Measurements from ENCODE around the gene EPHA4. TPM values are rescaled to one million over a fixed set of nuclear protein-coding genes. Genes with fewer than 3 reads are reported as not detected.

EPHA4 gene
- total and polyA plus RNA-seq, 9 donors = 11.3 to 39.3 (median 24.9) TPM

DNA sequence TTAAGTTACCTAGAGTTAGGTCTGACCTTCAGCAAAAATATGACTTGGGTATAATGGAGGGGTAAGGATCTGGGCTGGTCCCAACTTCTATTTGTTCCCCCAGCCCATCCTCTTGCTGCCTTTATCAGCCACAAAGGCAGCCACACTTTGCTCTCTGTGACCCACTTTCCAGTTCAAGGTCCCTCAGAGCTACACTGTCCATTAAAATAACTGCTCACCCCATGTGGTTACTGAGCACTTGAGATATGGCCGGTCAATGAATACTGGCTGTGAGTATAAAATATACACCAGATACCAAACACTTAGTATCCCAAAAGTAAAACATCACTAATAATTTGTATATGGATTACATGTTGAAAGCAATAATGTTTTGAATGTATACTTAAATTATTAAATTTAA lies 67.2 kb downstream of the EPHA4 start:
- DNase-seq = no peak
- no peak overlapping the region for H3K27ac ChIP-seq
- 97 to 100% (median 99%) methylated on average over 1 of the region's 1 CpG for WGBS, 3 donors
- H3K36me3 ChIP-seq = no peaks in the 10 kb centered on the region
- no peak for TF ChIP-seq POLR2A (IDR thresholded peaks at IDR 0.05)
- TF ChIP-seq EP300 (IDR thresholded peaks at IDR 0.05) = no peak
- TF ChIP-seq, protein P1, sequence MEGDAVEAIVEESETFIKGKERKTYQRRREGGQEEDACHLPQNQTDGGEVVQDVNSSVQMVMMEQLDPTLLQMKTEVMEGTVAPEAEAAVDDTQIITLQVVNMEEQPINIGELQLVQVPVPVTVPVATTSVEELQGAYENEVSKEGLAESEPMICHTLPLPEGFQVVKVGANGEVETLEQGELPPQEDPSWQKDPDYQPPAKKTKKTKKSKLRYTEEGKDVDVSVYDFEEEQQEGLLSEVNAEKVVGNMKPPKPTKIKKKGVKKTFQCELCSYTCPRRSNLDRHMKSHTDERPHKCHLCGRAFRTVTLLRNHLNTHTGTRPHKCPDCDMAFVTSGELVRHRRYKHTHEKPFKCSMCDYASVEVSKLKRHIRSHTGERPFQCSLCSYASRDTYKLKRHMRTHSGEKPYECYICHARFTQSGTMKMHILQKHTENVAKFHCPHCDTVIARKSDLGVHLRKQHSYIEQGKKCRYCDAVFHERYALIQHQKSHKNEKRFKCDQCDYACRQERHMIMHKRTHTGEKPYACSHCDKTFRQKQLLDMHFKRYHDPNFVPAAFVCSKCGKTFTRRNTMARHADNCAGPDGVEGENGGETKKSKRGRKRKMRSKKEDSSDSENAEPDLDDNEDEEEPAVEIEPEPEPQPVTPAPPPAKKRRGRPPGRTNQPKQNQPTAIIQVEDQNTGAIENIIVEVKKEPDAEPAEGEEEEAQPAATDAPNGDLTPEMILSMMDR (IDR thresholded peaks at IDR 0.05) = no peak
- no peaks in the 10 kb centered on the region for H3K27me3 ChIP-seq
- no peaks in the 10 kb centered on the region for H3K4me1 ChIP-seq (ENCODE audit: insufficient read depth)
- intact Hi-C loops (cut with DNase I) = no loop called here
- H3K4me3 ChIP-seq = no peak overlapping the region
- H3K9me3 ChIP-seq = no peaks in the 10 kb centered on the region

DNA sequence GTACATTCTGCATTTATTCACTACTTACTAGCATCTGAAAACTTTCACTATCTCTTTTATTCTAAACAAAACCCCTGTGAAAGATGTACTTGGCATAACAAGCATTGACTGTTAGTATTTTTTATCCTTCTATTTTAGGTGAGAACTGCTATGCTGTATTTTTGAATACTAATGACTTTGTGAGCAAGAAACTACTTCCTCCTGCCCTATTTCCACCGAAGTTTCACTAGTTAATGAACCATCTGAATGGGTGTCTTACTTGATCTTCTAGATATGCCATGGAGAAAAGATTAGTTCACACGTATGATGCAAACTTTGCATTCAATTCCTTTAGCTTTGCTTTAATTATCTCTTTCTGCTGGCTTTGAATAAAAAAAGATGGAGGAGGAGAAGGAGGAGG lies 68.1 kb downstream of the EPHA4 start:
- Histone ChIP-seq H3K27ac (no peak overlapping the region), H3K9me3 (no peaks in the 10 kb centered on the region), H3K4me1 (ENCODE audit: insufficient read depth) (no peaks in the 10 kb centered on the region), H3K27me3 (no peaks in the 10 kb centered on the region), H3K4me3 (no peak overlapping the region), H3K36me3 (no peaks in the 10 kb centered on the region)
- WGBS, 3 donors = 34 to 81% (median 66%) methylated on average over 2 of the region's 2 CpGs
- no peak for DNase-seq
- TF ChIP-seq POLR2A (IDR thresholded peaks at IDR 0.05) = no peak
- no peak for TF ChIP-seq EP300 (IDR thresholded peaks at IDR 0.05)
- TF ChIP-seq, protein P1 (IDR thresholded peaks at IDR 0.05) = no peak
- intact Hi-C loops (cut with DNase I) = no loop called here

DNA sequence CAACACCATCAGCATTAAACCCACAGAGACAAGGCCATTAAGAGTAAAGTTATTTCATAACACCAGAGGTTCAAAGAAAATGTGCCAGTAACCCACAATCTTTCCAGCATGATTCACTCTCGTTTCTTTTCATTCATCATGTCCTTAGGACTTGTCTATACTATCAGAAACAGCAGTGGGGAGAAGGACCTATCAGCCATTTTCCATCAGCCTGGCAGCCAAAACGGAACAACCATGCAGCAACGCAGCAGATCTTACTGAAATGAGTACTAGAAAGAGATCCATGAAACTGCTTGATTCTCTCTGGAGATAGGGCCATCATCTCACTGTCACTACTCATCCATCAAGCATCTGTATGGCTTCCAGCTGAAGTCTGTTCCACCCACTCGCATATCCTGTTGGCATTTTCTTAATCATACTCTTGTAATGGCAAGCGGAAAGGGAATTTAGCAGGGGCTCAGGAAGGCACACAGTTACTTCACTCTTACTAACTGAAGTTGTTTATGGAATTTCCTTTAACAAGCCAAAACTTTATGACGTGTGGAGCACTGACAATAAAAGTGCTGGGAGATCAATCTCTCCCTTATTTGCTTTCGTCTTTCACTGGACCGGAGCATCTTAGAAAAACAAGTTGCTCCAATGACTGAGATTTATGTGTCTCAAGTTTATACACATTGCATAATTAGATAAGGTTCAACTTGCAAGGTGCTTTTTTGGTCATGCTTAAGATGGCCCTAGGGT lies 69.7 kb downstream of the EPHA4 start:
- WGBS, 3 donors = 80 to 86% (median 83%) methylated on average over 8 of the region's 8 CpGs
- TF ChIP-seq POLR2A (IDR thresholded peaks at IDR 0.05) (no peak), EP300 (IDR thresholded peaks at IDR 0.05) (no peak)
- TF ChIP-seq, protein P1 (IDR thresholded peaks at IDR 0.05) = no peak

DNA sequence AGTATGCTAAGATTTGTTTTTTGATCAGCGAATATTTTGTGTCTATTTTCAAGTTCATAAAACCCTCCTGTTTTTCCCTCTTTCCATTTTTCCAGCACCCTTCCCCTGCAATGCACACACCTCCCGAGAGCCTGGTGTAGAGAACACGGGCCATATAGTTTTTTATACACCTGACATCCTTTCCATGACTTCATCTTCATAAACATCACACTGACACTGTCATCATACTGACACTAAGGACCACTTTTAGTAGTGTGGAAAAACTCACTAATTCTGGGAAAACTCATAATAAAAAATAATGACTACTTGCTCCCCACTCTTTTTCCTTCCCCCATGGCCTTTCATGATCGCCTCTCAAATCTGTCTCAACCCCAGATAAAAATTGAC lies 70.2 kb downstream of the EPHA4 start:
- Histone ChIP-seq H3K36me3 (no peaks in the 10 kb centered on the region), H3K4me3 (no peak overlapping the region), H3K27ac (no peak overlapping the region), H3K4me1 (ENCODE audit: insufficient read depth) (no peaks in the 10 kb centered on the region), H3K9me3 (no peaks in the 10 kb centered on the region), H3K27me3 (no peaks in the 10 kb centered on the region)
- 66 to 88% (median 74%) methylated on average over 4 of the region's 4 CpGs for WGBS, 3 donors
- no peak for TF ChIP-seq EP300 (IDR thresholded peaks at IDR 0.05)
- no peak for TF ChIP-seq POLR2A (IDR thresholded peaks at IDR 0.05)
- TF ChIP-seq, protein P1 (IDR thresholded peaks at IDR 0.05) = no peak
- intact Hi-C loops (cut with DNase I) = no loop called here
- DNase-seq = no peak

More for the DNA sequence above, 69.7 kb downstream of the EPHA4 start:
- Histone ChIP-seq H3K27me3 (no peaks in the 10 kb centered on the region), H3K4me1 (ENCODE audit: insufficient read depth) (no peaks in the 10 kb centered on the region), H3K9me3 (no peaks in the 10 kb centered on the region), H3K36me3 (no peaks in the 10 kb centered on the region), H3K27ac (no peak overlapping the region), H3K4me3 (no peak overlapping the region)
- intact Hi-C loops (cut with DNase I) = no loop called here
- no peak for DNase-seq

Measured in ovary (tissue), 9 donors.